GM18909 (cell line): ENCODE results near the gene NKX6-1.

Experiments used
- ATAC-seq: cut with Tn5 transposase; IDR thresholded peaks from one replicate; pipeline ENCODE4 v1.9.1; 2021; ENCODE audit warnings: mild to moderate bottlenecking; ENCODE audit not compliant: unreplicated experiment, poor library complexity

Gene NKX6-1

DNA sequence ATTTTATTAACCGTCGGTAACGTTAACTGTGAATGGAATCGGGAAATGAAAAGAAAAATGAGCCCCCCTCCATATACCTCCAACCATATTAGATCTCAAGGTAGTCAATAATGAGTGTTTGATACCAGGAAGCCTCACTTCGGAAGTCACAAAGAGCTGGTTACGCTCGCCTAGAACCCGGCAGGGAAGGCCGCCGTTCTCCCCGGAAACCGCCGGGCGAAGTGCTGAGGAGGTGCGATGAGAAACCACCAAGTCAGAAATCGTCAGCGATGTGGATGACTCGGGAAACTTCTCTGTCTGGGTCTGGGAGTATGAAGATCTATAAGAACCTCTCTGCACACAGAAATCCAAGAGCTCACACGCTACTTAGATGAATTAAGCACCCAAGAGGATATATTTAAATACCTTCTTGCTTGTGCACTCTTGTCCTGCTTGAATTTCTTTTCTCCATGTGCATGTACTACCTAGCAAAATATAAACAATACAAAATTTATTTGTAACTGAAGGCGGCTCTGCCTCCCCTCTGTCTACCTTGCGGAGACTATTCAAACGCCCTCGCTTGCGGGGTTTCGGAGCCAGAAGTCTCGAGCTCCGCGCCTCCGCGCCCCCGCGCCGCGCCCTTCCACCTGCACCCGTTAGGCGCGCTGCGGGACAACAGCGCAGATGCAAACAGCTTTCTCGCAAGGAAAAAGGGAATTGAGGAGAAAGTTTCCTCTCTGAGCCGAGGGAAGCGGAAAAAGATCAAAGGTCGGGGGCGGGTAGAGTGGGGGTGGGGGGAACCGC lies 17.8 kb downstream of the NKX6-1 start:
- no peak for ATAC-seq

DNA sequence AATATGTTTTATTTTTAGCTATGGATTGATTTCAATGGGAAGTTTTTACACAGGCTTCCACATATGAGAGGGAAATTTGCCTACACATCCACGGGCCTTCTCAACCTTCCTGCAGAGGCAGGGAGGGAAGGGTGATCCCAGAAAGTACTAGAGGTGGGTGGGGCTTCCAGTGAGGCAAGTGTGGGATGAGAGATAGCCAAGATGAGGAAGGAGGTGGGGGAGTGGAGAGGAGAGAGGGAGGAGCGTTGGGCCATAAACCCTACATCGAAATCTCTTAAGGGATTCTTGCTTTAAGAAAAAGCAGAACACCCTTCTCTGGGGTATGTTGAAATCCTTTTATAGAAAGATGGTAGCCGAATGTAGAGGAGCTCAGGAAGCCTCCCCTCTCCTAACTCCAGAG lies 19.0 kb downstream of the NKX6-1 start:
- no peak for ATAC-seq

DNA sequence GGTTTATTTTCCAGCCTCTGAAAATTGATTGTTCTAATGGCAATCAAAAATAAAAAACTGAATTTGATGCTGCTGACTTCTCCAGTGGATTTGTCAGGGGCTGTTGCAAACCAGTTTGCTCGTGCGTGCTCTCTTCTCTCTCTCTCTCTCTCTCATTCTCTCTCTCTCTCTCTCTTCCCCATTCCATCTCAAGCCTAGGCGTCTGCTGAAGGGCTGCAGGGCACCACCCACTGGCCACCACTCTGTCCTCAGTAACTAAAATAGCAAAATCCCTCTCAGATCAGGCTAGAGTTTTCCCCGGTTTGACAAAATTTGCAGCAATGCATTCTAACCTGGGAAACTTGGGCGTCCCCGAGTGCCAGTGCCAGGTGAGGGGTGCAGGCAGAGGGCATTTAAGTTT lies 19.4 kb downstream of the NKX6-1 start:
- no peak for ATAC-seq

DNA sequence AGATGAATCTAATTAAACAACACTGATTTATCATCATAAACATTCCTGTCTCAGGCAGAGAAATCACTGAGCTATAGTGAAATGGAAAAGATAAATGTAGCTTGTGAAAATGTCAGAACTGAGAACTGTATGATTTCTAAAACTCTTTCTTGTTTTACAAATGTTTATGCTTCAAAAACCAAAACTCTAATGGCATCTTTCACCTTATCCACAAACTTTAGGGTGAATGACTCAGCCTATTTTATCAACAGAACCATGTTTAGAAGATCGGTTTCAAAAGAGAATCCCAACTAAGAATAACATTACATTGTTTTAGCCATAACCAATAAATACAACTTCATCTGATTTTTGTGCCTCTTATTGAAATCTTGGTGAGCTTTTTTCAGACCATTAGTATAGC lies 21.4 kb downstream of the NKX6-1 start:
- no peak for ATAC-seq

DNA sequence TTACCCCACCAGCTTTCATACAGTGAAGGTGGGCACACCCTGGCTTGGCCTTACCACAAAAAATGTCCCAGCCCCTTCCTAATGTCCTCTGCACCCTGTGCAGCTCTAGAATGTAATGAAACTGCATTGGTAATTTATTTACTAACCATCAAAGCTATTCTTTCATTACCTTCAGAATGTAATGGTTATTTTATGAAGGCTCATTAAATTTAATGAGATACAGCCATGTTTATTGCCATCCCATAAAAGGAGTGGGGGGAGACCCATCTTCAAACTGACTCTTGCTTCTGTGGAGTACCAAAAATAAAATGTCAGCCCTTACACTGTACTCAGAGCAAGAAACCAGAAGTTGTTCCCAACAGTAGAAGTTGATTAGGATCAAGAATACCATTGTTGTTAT lies 25.0 kb downstream of the NKX6-1 start:
- ATAC-seq, result no peak

DNA sequence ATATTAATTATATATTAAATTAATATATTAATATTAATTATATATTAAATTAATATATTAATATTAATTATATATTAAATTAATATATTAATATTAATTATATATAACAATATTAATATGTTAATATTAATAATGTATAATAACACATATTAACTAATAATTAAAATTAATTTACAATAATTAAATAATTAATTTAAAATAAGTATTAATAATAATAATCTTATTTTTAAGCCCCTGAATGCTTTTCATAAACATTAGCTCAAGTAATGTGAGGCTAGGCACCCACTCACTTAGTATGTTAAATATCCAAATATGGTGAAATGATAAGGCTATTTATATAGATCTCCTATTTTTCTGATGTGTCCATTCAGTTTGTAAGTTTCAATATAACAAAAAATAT lies 26.9 kb downstream of the NKX6-1 start:
- no peak for ATAC-seq

DNA sequence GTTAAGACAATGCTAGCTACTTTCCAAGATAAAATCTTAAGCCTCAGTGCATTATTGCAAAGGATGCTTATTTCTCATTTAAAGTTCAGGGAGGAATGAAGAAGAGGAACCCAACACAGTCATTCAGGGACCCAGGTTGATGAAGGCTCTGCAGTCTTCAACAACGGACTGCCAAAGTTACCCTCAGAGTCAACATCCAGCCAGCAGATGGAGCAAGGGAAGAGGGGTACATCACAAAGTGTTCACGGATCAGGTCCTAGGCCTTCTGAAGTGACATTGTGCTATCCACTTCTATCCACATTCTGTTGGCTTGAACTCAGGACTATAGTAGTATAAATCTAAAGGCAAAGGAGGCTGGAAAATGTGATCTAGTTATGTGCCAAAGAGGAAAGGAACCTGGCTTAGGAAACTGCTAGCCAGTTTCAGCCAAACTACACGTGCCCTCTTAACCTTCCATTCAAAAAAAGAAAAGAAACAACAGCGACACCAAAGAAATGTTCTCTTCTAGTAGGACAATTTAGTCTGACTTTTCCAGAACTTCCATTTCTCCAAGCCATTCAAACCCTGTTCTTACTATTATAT lies 28.8 kb downstream of the NKX6-1 start:
- no peak for ATAC-seq

DNA sequence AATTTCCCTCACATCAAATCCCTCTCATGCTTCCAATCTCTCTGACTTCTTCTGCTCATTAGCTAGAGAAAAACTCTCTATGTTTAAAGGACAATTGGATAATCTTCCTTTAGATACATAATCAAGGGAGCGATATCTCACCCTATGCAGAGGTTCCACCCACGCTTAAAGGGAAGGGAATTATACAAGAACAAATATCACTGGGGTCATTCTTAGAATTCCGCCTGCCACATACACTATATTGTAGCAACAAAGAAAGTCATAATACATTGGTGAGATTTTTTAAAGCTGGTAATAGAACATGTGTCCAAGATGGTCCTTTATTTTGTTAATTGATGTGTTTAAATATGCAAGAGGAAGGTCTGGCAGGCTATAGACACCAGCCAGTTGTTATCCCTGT lies 31.5 kb downstream of the NKX6-1 start:
- ATAC-seq, result no peak

DNA sequence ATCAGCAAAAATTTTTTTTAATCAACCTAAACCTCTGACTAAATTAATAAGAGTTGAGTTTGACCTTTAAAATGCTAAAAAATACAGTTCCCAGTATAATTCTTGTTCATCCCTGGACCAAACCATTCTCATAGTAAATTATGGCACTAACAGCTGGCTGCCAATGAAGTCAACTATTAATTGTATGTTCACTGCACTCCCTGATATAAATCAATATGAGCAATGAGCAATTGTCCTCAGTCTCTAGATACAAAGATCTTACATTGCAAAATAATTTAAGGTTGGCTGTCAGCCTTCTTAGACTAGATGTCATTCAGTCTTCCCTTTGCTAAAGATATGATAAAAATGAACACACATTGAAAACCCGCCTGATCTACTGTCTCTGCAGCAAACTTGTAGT lies 39.3 kb downstream of the NKX6-1 start:
- ATAC-seq, result no peak

DNA sequence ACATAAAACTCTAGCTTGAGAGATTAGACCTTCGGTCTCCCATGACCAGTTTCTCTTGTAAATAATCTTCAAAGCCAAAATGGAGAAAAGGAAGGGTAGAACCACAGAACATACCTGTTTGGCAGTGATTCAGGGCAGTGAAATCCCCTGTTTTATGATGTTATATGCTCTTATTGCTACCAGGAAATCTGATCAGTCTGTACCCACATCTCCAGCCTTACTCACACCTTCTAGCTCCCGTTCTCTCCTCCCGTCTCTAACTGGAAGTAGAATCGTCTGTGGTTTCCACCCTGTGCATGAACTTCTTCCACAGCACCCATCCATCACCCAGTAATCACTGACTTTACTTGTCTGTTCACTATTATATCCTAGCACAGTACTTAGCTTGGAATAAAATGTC lies 42.9 kb downstream of the NKX6-1 start:
- no peak for ATAC-seq

DNA sequence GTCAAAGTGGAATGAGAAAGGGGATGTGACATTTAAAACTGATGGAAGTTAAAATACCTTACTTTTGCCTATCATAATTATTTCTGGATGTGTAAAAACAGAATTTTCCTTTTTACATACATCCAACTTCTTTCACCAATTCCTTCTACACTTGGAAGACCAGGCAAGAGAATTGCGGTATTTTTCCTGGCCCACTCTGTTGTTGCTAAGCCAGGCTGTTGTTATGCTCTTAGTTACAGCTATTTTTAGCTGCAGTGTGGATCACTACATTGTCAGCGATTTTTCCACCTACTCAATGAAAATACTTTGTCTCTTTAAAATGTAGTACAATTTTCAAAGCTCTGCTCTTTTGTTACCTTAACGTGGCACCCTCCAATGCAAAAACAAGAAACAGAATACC lies 43.4 kb downstream of the NKX6-1 start:
- ATAC-seq, result no peak

DNA sequence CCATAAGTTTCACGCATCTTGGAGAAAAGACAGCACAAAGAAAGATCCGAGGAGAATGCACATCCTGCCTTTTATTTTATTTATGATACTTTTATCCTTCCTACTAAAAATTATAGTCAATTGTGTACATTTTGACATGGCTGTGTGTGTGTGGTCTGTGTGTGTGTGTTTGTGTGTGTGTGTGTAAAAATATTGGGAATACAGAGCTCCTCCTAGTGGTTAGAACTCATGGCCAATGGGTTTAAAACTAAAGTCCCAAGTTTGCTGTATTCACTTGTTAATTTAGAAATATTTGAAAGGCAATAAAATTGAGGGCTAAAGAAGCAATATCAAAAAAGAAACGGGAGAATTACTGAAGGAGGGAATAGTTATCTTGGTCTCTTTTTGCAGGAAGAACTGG lies 47.5 kb downstream of the NKX6-1 start:
- no peak for ATAC-seq

DNA sequence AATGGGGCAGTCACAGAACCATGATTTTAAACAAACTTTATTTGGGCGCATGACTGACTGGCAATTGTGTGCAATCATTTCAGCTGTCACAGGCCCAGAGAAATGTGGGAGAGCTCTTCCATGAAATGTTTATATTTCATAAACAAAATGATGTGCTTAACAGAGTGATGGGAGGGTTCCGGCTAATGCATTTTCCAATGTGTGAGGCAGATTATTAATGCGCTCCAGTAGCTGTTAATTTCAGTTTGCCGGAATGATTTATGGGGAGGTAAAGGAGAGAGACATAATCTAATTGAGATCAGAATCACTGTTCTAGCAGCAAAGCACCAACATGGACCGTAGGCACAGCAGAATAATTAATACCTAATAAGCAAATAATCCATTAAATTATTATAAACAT lies 55.6 kb downstream of the NKX6-1 start:
- no peak for ATAC-seq

DNA sequence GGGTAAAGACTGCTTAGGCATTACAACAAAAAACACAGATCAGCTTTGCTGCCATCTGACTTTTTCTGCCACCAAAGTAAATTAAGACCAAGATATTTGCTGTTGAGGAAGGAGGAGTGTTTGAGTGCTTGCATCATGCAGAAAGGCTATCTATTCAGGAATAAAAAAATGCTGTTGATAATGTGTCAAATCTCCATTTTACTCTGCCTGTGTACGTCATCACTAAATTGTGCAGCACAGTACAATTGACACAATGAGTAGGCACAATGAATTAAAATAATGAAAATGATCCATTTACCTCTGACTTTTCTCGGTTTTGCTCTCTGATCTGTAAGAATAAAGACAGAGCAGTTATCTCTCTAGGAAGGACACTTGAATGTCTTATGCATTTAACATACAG lies 56.3 kb downstream of the NKX6-1 start:
- ATAC-seq, result no peak
